HG02973 (cell line): ENCODE data around the gene CAMSAP1.
"Not testable (repeated sequence)": the region's sequence is repeated elsewhere in the genome, so short reads cannot be mapped to it uniquely, and the experiment has no call there.

ENCODE experiments used
- ATAC-seq: cut with Tn5 transposase; IDR thresholded peaks from one replicate; pipeline ENCODE4 v1.9.1; 2021; ENCODE audit warnings: moderate library complexity; ENCODE audit not compliant: unreplicated experiment

The CAMSAP1 gene

DNA sequence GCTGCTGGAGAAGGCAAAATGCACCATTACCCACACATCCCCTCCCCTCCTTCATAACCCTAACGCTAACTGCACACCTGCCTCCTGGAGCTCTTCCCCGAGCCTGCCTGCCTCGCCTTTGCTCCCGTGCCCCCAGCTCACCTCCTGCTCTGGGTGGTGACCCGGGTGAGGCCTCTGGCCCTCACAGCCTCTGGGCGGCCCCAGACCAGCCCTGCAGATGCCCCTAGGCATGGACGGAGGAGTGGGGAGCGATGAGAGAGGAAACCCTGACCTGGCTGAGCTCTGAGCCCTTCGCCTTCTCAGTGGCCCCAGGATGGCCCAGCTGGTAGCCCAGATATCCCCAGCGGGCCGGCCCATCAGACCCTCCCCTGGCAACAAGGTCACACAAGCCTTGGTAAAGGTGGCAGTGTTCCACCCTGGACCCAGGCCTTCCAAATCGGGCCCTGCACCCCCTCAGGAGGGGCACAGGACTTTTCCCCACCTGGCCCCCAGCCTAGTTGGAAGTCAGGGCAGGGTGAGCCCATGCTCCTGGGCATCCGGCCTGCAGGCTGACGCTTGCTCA, 14.5 kb upstream of the CAMSAP1 start:
- ATAC-seq, result no peak

DNA sequence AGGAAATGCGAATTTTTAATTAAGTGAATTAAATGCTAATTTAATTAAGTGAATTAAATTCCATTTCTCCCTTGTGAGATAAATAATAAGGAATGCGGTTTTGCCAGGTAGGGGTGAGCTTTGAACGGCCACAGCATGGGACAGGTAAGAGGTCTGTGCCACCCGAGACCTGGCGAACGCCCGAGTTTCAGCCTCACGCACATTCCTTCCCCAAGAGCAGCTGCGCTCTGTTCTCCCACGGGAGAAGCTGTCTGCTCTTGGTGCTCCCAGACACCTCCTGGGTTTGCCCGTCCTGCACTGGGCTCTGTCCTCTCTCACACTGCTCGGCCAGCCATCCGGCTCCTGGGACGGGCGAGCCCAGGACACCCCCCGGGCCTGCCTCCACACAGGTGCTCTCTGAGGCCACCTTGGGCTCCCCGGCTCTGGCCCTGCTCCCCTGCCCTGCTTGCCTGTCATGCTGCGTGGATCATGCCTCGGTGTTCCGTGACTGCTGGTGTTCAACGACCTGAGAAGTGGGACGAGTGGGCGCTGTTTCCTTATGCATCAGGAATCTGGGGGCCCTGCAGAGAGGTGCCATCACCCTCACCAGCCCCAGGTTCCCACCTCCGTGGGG, 13.7 kb upstream of the CAMSAP1 start:
- ATAC-seq, result no peak

DNA sequence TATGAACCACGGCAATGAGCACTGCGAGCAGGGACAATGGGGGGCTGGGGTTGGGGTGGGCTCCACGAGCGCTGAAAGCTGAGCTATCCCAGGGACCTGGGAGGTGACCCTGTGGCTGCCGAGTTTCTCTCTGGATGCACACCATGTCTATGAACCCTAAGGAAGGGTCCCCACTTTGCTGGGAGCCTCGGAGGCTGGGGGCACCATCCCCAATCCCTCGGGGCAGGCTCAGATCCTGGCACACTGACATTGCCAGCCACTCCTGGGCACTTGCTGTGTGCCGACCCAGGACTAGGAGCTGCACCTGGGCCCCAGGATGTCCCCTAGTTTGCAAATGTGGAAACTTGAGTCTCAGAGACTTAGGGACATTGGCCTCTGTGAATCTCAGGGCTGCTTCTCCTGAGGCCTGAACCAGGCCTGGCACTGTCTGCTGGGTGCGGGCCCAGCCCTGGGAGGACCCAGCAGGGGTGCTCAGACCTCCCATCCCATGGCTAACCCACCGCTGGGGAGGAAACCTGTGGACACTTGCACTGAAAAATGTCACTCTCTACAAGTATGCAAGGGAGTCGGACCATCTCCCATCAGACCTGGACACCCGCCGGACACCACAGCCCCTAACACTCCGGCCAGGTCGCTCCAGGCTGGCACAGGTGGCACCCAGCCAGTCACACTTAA, 13.0 kb upstream of the CAMSAP1 start:
- ATAC-seq, result no peak

DNA sequence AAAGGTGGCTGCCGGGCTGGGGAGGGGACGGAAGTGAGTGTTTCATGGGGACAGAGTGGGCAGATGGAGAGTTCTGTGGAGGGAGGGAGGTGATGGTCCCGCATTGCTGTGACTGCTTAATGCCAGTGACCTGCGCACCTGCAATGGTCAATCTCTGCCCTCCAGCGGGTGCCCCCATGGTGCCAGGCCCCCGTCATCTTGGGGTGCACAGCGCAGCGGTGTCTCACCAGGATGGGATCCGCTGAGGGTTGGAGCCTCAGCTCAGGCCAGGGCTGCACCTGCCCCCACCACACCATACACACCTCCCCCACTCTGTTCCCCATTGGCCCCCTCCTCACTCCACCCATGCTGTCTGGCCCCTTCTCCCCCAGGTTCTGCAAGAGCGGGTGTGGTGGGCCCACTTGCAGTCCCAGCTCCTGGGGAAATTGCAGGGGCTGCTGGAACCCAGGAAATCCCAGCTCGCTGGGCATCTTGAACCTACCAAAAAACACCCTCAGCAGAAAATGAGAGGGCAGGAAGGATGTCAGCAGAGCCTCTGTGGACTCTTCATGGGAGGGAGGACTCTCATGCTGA, 12.1 kb upstream of the CAMSAP1 start:
- ATAC-seq, result no peak

DNA sequence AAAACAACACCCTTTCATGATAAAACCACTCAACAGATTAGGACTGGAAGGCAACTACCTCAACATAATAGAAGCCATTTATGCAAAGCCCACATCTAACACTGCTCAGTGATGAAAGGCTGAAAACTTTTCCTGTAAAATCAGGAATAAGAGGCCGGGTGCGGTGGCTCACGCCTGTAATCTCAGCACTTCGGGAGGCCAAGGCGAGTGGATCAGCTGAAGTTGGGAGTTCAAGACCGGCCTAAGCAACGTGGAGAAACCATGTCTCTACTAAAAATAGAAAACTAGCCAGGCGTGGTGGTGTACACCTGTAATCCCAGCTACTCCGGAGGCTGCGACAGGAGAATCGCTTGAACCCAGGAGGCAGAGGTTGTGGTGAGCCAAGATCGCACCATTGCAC, 8.9 kb upstream of the CAMSAP1 start:
- ATAC-seq, result not testable (repeated sequence)

DNA sequence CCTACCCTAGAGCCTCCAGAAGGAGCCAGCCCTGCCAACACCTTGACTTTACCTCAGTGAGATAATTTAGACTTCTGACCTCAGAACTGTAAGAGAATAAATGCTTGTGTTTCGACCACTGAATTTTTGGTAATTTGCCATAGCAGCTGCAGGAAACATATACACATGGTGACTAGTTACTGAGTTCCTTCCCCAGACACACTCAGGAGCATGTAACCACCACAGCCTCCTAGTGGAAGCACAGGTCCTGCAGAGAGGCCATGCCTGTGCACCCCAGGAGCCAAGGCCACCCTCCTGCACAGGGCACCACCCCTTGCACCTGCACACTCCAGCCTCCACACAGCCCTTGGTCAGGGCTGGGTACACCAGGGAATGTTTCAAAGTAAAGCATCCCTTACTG, 7.6 kb upstream of the CAMSAP1 start:
- no peak for ATAC-seq

DNA sequence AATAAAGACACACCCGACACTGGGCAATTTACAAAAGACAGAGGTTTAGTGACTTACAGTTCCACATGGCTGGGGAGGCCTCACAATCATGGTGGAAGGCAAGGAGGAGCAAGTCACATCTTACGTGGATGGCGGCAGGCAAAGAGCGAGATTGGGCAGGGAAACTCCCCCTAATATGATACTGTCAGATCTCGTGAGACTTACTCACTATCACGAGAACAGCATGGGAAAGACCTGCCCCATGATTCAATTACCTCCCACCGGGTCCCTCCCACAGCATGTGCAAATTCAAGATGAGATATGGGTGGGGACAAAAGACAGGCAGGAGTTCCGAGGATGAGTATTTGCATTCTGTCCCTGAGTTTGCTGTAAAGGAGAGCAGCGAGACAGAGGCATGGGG, 3.9 kb upstream of the CAMSAP1 start:
- ATAC-seq, result not testable (repeated sequence)

DNA sequence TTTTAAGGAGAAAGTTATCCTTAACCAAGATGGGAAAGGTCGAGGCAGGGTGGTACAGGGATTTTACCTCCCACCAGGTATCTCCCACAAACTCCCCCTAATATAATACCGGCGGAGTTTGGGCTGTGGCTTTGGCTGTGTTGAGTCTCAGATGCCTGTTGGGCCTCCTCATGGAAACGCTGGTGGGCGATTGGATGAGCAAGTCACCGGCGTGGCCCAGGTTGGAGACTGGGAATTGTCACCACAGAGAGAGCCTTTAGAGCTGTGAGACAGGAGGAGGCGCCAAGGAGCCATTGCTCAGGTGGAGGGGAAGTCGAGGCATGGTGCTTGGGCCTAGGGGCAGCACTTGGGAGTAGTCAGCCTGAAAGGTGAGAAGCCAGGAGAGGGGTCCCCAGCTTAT, 3.4 kb upstream of the CAMSAP1 start:
- no peak for ATAC-seq

DNA sequence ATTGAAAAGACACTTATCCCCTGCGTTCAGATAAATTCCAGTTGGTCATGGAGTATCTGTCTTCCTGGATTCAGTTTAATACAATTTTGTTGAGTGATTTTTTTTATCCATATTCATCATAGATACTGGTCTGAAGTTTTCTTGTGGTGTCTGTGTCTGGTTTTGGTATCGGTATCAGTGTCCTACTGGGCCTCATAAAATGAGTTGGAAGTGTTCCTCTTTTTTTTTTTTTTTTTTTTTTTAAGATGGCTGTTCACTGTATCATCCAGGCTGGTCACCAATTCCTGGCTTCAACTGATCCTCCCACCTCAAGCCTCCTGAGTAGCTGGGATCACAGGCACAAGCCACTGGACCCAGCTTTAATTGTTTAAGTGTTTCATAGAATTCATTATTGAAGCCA, 2.9 kb upstream of the CAMSAP1 start:
- ATAC-seq, result no peak

DNA sequence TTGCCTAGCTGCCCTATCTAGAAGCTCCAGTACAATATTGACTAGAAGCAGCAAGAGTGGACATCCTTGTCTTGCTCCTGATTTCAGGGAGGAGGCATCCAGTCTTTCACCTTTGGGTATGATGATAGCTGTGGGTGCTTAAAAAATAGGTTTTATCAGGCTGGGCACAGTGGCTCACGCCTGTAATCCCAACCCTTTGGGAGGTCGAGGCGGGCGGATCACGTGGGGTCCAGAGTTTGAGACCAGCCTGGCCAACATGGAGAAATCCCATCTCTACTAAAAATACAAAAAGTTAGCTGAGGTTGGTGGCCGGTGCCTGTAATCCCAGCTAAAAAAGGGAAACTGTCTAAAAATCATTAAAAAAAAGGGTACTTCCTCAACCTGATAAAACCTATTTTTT, 2.0 kb upstream of the CAMSAP1 start:
- no peak for ATAC-seq

DNA sequence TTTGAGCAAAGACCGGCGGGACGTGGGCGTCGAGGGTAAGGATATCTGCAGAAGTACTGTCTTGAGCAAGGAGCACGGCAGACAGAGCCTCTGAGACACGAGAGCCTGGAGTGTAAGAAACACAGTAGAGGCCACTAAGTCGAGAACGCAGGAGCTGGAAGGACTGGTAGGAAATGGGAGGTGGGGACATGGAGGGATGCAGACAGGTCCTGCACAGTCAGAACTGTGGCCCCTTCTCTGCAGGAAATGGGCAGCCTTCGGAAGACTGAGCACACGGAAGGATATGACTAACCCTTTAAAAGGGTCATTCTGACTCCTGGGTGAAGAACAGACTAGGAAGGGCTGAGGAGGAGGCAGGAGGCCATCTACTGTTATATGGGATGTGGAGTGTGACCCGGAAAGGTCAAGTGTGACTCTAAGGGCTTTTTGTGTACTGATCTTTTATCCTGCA, 1.4 kb upstream of the CAMSAP1 start:
- no peak for ATAC-seq

DNA sequence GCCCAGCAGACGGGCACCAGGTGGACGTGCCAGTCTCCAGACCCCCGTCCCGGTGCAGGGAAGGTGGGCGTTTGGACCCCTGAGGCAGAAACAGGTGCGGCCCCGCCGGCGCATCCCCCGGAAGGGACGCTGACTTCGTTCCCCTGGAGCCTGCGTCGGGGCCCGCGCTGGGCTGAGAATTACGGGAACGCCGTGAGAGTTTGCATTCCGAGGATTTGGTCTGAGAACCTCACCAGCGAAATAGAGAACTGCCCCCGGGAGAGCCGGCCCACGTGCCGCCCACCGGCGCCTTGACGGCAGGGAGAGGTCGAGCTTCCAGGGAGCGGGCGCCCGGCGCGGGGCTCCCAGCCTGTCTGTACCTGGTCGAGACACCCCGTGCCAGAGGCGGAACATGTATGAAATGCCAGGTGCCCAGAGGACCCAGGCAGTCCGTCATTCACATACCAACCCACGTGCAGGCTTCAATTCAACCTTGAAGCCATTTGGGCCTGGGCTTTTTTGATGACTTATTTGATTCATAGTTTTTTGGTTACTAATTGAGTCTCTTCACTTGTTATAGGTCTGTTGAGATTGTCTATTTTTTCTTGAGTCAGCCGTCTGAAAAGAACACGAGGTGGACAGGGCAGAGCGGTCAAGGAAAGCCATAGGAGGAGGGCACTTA, 877 bp upstream of the CAMSAP1 start:
- ATAC-seq, result peak; percentile 15

DNA sequence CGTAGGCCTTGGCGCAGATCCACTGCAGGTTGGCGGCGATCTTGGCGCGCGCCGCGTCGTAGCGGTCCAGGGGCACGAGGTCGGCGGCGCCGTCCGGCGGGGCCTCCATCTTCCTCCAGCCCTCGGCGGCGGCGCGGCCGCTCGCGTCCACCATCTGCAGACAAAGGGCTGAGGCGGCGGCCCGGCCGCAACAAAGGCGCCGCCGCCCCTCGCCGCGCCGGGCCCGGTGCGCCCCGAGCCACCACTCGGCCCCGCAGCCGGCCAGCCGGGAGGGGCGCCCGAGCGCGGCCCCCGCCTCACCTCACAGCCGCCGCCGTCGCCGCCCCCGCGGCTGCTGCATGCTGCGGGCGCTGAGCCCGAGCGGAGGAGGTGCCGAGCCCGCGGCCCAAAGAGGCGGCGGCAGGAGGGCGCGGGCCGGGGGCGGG, 328 bp downstream of the CAMSAP1 start:
- ATAC-seq, result peak; percentile 21

DNA sequence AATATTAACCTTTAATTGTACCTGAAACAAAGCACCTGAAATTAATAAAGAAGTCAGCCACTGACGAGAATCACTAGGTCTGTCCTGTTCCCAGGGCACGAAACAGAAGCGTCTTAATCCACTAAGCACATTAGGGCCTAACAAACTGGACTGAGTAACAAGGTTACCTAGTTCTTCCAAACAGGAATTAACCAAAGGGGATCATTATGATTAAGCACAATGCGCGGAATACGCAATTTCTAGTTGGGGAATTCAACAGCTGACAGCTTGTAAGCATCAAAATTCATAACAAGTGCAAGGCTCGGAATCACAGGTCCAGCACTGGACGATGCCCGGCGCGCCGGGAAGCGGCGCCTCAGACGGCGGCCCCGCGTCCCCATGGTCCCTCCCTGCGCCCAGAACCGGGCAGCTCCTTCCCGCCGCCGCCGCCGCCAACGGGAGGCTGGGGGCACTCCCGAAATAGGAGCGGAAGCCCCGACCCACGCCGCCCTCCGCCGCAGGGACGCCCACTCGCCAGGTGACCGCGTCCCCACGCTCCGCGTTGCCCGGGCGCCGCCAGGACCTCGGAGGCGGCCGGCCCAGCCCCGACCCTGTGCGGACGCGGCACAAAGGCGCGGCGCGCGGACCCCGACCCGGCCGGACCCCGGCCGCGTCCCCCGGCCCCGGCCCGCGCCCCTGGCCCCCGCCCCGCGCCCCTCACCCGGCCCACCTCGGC, 898 bp downstream of the CAMSAP1 start:
- peak; percentile 13 for ATAC-seq

DNA sequence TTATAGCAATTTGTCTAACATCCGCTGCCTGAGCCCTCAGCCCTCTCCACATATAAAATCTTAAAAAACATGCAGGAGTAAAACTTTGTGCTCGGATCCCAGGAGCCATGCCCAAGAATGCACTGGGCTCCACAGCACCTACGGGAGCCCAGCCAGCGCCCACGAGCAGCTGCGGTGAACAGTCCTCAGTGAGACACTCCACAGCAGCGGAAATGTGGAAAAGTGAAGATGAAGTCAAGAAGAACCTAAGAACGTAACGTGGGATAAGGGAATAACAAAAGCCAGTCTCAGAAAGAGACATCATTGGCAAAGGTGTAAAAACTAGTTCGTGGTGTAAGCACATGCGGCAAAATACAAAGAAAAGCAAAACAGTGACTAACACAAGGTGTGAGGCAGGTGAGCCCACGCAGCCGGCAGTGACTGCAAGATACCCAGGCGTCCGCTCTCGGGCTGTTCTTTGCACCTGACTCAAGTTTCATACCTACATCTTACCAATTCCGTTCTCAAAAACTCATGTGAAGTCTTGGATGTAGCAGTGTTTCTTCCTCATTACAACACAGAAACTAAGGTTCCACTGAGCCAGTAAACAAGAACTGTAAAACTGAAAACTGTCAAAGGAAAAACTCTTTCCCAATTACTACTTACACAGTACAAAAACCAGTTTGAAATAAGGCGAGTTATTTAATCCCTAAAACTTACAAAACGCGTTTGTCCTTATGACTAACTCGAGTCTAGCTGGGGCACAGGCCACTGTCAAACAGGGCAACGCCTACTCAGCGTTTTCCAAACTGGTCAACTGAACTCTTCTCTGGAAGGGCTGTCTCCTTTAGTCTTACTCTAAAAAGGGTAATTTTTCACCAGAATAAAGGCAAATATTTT, 1.7 kb downstream of the CAMSAP1 start:
- no peak for ATAC-seq

DNA sequence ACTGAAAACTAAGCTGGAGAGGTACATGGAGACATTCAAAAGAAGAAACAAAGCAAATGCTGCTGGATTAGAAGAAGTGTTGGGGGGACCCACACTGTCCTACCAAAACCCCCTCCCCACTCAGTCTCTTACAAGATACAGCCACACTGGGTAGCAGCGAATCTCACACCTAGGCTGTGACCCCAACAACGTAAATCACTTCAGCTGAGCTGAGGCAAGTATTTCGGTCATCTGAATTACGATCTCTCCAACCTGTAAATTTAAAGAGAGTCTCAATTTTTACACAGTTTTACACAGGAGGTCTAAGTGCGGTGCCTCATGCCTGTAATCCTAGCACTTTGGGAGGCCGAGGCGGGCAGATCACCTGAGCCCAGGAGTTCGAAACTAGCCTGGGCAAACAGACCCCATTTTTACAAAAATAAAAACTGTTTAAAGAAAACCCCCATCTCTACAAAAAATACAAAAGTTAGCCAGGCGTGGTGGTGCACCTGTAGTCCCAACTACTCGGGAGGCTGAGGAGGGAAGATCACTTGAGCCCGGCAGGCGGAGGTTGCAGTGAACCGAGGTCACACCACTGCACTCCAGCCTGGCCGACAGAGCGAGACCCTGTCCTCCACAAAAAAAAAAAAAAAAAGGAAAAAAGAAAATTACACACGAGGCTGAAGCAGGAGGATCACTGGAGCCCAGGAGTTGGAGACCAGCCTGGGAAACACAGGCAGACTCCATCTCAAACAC, 3.4 kb downstream of the CAMSAP1 start:
- ATAC-seq, result no peak

DNA sequence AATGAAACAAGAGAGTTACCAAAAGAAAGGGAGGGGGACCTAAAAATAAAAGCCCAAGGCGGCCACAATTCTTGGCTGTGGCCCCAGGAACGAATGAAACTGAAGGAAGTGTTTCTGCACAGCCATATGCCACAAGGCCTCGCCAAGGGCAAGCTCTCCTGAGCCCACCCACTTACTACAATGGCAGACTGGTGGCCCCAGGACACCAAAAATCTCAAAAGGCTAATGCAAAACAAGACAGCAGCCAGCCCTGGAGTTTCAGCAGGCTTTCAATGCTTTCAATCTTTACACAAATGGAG, 4.0 kb downstream of the CAMSAP1 start:
- ATAC-seq, result no peak

DNA sequence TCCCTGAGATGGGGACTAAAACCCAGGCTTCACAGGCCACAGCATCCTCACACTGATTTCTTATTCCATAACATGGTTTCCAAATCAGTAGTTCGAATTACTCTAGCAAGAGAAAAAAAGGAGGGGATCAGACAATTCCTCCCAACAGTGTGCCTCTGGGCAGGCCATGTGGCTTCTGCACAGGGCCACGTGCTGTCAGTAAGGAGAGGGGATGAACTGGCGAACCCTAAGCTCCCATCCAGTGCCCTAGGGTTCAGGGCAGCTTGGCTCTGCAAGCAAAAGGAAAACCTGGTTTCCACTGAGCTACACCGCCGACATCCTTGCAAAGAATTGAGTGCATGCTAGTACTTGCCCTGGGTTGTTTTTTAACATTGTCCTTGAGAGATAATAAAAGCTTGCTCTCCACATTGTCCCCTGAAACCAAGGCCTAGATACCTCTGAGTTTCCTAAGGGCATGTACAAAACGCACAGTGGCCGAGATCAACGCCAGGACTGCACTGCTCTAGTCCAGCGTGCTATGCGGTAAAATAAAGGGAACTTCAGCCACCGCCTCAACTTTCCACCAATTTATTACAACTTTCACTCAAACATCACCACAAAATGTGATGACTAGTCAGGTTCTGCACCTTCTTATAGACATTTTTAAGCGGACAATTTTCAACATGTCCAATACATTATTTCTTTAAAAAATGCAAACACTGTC, 4.5 kb downstream of the CAMSAP1 start:
- ATAC-seq, result no peak

DNA sequence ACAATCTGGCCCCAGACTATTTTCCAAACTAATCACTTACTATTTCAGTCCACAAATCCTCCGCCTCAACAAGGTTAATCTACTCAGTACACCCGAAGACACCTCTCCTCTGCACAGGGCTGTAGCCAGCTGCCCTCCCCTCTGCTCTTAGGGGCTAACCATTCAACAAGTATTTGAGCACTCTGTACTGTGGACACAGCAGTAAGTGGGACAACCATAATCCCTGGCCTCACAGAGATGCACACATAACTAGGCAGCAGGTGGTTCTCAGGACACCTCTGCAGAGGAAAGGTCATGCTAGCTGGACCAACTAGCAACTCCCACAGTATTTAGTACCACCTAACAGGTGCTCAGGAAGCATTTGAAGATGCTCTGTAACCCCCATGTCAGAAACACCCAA, 5.5 kb downstream of the CAMSAP1 start:
- no peak for ATAC-seq
